ENCODE measurements around the gene PHF20. TPM values are rescaled to one million over a fixed set of nuclear protein-coding genes. Genes with fewer than 3 reads are reported as not detected.
A peak's percentile ranks its signal among the peaks of the same experiment; 100 is the strongest.
"Not testable (repeated sequence)": the region's sequence is repeated elsewhere in the genome, so short reads cannot be mapped to it uniquely, and the experiment has no call there.

Gene PHF20
- total RNA-seq, 1 experiment from 2014 or later: 37.2 TPM

DNA sequence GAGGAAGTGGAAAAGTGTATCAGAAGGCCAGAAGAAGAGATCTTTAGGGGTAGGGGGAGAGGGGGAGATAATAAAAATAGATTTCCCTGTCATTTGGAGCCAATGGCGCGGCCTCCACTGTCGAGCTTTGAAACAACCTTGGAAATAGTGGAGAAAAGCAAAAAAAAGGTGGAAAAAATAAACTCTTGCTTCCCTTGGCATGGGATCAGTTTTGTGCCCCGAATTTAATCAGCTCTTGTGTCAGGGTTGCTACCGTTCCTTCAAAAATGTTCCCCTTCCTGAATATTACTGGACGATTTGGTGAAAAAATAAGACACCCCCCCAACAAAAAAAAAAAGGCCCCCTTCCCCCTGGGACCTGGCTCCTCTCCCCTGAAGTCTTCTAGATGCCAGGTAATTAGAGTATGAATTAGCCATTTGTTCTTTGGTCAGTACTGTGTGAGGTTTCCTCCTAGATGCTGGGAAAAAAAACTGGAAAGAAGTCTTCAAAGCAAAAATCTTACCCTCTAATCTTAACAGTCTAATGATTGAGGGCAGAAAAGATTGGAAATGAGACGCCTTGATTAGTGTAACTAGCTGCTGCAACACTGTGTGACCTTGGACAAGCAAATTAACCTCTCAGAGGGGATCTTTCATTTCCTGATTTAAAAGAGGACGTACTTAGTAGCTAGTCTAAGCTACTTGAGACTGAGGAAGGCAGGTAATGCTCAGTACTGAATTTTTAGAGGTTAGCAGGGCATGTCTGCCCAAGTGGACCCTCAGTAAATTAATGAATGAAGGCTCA is 28.9 kb upstream of the PHF20 start:
- Histone ChIP-seq H3K4me1 (ENCODE audit: insufficient read depth, low read length) (peaks cover 32% of the 10 kb centered on the region), H3K4me3 (ENCODE audit: low read length) (peak overlapping the region; percentile 82), H3K9me2 (replicated peaks; ENCODE audit: low read length) (no peaks in the 10 kb centered on the region), H3F3A (ENCODE audit: low read length, unreplicated experiment) (no peaks in the 10 kb centered on the region), H3K9ac (ENCODE audit: low read length) (peak overlapping the region; percentile 99), H3K27ac (ENCODE audit: low read length) (peak overlapping the region; percentile 83), H3K4me2 (ENCODE audit: low read length) (peak overlapping the region; percentile 95), H2AFZ (ENCODE audit: low read length) (peak overlapping the region; percentile 62), H3K79me2 (ENCODE audit: low read length) (peaks cover 52% of the 10 kb centered on the region), H3K9me3 (ENCODE audit: low read length) (no peaks in the 10 kb centered on the region), H3K27me3 (ENCODE audit: low read length) (no peaks in the 10 kb centered on the region), H4K20me1 (ENCODE audit: low read length) (peaks cover 34% of the 10 kb centered on the region), H3K36me3 (ENCODE audit: low read depth, low read length) (peaks cover 34% of the 10 kb centered on the region)
- POLR2A ChIA-PET (ENCODE audit: unreplicated experiment): interaction anchor here (0.5 to 2.2 kb wide), 16 partner anchors 11 to 483 kb away, joined by 3 to 61 read pairs (median 5); partner anchors contain the start of genes PHF20, ROMO1 and SCAND1
- TSS peak; percentile 95 for BruUV-seq (replicated peaks)
- TF ChIP-seq, protein P1, sequence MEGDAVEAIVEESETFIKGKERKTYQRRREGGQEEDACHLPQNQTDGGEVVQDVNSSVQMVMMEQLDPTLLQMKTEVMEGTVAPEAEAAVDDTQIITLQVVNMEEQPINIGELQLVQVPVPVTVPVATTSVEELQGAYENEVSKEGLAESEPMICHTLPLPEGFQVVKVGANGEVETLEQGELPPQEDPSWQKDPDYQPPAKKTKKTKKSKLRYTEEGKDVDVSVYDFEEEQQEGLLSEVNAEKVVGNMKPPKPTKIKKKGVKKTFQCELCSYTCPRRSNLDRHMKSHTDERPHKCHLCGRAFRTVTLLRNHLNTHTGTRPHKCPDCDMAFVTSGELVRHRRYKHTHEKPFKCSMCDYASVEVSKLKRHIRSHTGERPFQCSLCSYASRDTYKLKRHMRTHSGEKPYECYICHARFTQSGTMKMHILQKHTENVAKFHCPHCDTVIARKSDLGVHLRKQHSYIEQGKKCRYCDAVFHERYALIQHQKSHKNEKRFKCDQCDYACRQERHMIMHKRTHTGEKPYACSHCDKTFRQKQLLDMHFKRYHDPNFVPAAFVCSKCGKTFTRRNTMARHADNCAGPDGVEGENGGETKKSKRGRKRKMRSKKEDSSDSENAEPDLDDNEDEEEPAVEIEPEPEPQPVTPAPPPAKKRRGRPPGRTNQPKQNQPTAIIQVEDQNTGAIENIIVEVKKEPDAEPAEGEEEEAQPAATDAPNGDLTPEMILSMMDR (conservative IDR thresholded peaks at IDR 0.05; ENCODE audit: low read depth, low read length): 0 out of 2 replicates have a peak, but pooled peaks have one; percentile 3
- no peak for TF ChIP-seq EZH2phosphoT487 (IDR thresholded peaks at IDR 0.05; ENCODE audit: borderline replicate concordance, low read length)
- intact Hi-C loops (cut with micrococcal nuclease): loop anchor here (1.0 to 2.0 kb wide), 2 partner anchors 26 to 141 kb away; no protein-coding TSS in a partner anchor
- ATAC-seq: no peak
- CTCF ChIA-PET: interaction anchor here (1.3 kb wide), 1 partner anchor 141 kb away, joined by 10 read pairs; no protein-coding TSS in a partner anchor
- DNase-seq: no peak

DNA sequence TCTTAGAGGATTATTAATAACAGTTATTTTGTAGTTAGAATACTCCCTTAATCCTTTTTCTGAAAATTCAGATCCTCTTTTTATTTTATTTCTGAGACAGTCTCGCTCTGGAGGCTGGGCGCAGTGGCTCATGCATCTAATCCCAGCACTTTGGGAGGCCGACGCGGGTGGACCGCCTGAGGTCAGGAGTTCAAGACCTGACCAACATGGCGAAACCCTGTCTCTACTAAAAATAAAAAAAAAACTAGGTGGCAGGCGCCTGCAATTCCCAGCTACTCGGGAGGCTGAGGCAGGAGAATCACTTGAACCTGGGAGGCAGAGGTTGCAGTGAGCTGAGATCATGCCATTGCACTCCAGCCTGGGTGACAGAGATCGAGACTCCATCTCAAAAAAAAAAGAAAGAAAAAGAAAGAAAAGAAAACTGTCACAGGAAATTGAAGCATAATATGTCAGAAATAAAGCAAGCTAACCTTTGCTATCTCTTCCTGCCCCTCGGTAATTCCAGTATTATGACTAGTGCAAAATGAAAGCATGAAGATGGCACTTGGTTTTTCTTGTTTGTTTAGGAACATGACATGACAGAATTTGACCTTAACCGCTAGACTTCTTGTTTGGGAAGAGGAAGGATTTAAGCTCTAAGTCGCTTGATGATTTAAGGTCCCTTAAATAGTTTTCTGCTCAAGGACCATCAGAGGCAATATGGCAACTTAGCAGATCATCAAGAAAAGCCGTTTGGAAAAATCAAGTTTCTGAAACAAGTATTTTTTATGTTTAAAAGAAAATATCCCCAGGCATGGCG is 27.9 kb upstream of the PHF20 start:
- H3F3A ChIP-seq (ENCODE audit: low read length, unreplicated experiment): no peaks in the 10 kb centered on the region
- no peaks in the 10 kb centered on the region for H3K9me2 ChIP-seq (replicated peaks; ENCODE audit: low read length)
- ChIA-PET CTCF (no interaction called here), POLR2A (ENCODE audit: unreplicated experiment) (interaction anchor here (0.6 to 2.2 kb wide), 5 partner anchors 25 to 140 kb away, joined by 3 to 61 read pairs (median 5); no protein-coding TSS in a partner anchor)
- peak overlapping the region; percentile 95 for H3K4me2 ChIP-seq (ENCODE audit: low read length)
- peaks cover 22% of the 10 kb centered on the region for H3K4me1 ChIP-seq (ENCODE audit: insufficient read depth, low read length)
- intact Hi-C loops (cut with micrococcal nuclease): loop anchor here (2.0 kb wide), 1 partner anchor 25 kb away; no protein-coding TSS in a partner anchor
- ATAC-seq (no peak), DNase-seq (no peak)
- no peak overlapping the region for H3K27ac ChIP-seq (ENCODE audit: low read length)
- no peak overlapping the region for H3K4me3 ChIP-seq (ENCODE audit: low read length)
- no TSS peak for BruUV-seq (replicated peaks)
- peak overlapping the region; percentile 99; the same call in 1 of the 2 replicates for H3K9ac ChIP-seq (ENCODE audit: low read length)
- no peaks in the 10 kb centered on the region for H3K9me3 ChIP-seq (ENCODE audit: low read length)
- H3K27me3 ChIP-seq (ENCODE audit: low read length): no peaks in the 10 kb centered on the region
- TF ChIP-seq EZH2phosphoT487 (IDR thresholded peaks at IDR 0.05; ENCODE audit: borderline replicate concordance, low read length): no peak
- TF ChIP-seq, protein P1 (conservative IDR thresholded peaks at IDR 0.05; ENCODE audit: low read depth, low read length): no peak
- no peak for TF ChIP-seq EZH2 (IDR thresholded peaks at IDR 0.05; ENCODE audit: low read length, unreplicated experiment)
- H3K79me2 ChIP-seq (ENCODE audit: low read length): peaks cover 42% of the 10 kb centered on the region
- H2AFZ ChIP-seq (ENCODE audit: low read length): no peak overlapping the region
- H4K20me1 ChIP-seq (ENCODE audit: low read length): peaks cover 24% of the 10 kb centered on the region
- H3K36me3 ChIP-seq (ENCODE audit: low read depth, low read length): peaks cover 24% of the 10 kb centered on the region

DNA sequence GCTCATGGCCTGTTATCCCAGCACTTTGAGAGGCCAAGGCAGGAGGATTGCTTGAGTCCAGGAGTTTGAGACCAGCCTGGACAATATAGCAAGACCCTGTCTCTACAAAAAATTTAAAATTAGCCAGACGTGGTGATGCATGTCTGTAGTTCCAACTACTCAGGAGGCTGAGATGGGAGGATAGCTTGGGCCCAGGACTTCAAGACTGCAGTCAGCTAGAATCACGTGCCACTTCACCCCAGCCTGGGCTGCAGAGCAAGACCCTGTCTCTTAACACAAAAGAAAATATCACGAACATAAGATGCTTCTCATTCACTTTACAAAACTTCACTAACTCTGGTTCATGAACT is 27.3 kb upstream of the PHF20 start:
- H3K4me2 ChIP-seq (ENCODE audit: low read length); H2AFZ ChIP-seq (ENCODE audit: low read length); BruUV-seq (replicated peaks); H3K27ac ChIP-seq (ENCODE audit: low read length); DNase-seq; H3K9ac ChIP-seq (ENCODE audit: low read length); H3K9me2 ChIP-seq (replicated peaks; ENCODE audit: low read length); CTCF ChIA-PET; H3K27me3 ChIP-seq (ENCODE audit: low read length); intact Hi-C loops (cut with micrococcal nuclease); H3K4me3 ChIP-seq (ENCODE audit: low read length); ATAC-seq; H3K9me3 ChIP-seq (ENCODE audit: low read length); H3F3A ChIP-seq (ENCODE audit: low read length, unreplicated experiment): not testable (repeated sequence)
- Histone ChIP-seq H3K36me3 (ENCODE audit: low read depth, low read length) (peaks cover 19% of the 10 kb centered on the region), H3K79me2 (ENCODE audit: low read length) (peaks cover 37% of the 10 kb centered on the region), H4K20me1 (ENCODE audit: low read length) (peaks cover 19% of the 10 kb centered on the region), H3K4me1 (ENCODE audit: insufficient read depth, low read length) (peaks cover 18% of the 10 kb centered on the region)
- POLR2A ChIA-PET (ENCODE audit: unreplicated experiment): interaction anchor here (0.6 kb wide), 2 partner anchors 25 to 140 kb away, joined by 4 to 7 read pairs; no protein-coding TSS in a partner anchor
